ENCODE data around the gene TEKT1.
A peak's percentile ranks its signal among the peaks of the same experiment; 100 is the strongest.
"Not testable (repeated sequence)": the region's sequence is repeated elsewhere in the genome, so short reads cannot be mapped to it uniquely, and the experiment has no call there.

The TEKT1 gene

DNA sequence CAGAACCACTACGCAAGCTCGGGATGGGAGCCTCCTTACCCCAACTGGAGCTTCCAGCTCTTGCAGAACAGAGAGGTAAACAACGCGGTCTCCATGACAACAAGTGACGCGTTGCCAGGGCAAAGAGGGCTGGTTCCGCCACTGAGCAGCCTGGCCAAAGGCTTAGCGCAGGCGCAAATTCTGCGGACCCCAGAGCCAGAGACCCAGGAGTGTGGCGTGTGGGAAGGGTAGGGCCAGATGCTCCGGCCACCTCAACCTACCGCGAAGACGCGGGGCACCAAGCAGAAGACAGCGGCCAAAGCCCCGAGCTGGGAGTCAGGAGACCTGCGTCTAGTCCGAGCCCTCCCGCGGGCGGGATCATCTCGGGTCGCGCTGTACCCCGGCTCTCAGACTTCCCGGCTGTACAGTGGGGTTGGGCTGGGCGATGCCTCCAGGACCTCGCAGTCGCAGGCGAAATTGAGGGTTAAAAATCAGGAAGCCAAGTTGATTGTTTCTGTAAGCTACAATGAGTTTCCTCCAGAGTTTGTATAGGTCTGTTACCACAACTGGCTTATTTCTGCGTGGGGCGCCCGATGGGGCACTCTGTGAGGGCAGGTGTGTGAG, at the start of gene TEKT1:
Gene TEKT1, minus strand, starts transcription at position 69 of the 603 bp plus-strand sequence. CDS start 1,353 bp downstream, outside the sequence.
- DNase-seq = peak; percentile 72

DNA sequence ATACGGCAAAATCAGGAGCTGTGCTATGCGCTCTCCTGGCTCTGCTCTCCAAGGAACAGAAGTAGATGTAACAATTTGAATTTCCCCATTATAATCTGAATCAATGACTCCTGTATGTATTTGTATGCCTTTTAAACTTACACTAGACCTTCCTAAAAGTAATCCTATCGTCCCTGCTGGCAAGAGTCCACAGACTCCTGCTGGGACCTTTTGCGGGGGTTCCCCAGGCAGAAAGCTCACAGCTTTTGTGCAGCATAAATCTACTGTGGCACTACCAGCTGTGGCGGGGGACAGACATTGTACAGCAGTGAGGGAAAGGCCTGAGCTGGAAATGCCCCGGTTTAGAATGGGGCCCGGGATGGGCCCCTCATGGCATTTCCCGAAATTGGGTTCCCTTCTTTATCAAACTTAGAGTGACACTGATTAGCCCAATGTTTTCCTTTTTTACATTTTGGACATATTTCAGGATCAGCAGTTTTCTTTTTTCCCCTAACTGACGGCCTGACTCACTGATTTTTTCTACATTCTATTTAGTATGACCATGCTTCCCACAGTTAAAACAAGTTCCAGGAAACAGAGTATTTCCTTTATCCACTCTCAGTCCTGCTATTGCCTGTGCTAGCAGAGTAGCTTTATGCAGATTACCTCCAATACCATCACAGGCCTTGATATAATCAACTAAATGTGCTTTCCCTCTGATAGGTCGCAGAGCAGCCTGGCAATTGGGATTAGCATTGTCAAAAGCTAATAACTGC, 47.9 kb upstream of the TEKT1 start:
- not testable (repeated sequence) for DNase-seq

DNA sequence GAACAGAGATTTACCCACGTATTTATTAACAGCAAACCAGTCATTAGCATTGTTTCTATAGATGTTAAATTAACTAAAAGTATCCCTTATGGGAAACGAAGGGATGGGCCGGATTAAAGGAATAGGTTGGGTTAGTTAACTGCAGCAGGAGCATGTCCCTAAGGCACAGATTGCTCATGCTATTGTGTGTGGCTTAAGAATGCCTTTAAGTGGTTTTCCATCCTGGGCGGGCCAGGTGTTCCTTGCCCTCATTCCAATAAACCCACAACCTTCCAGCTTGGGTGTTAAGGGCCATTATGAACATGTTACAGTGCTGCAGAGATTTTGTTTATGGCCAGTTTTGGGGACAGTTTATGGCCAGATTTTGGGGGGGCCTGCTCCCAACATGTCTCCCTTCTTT, 43.7 kb upstream of the TEKT1 start:
- not testable (repeated sequence) for DNase-seq

DNA sequence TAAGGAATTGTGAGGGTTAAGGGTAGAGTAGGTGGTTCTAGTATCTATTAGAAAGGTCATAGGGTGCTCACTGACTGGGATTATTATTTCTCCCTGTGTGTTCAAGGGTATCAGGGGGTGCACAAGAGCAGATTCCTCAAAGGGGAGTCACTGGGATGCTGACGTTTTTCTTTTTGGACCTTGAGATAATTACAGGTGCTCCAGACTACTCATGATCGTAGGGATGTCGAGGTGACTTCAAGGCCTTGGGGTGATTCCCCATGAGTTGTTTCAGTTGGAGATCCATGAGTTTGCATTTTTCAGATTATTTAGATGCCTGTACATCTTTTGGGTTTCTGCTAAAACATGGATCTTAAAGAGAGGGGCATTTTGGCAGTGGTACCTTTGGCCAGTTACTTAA, 41.4 kb upstream of the TEKT1 start:
- no peak for DNase-seq

DNA sequence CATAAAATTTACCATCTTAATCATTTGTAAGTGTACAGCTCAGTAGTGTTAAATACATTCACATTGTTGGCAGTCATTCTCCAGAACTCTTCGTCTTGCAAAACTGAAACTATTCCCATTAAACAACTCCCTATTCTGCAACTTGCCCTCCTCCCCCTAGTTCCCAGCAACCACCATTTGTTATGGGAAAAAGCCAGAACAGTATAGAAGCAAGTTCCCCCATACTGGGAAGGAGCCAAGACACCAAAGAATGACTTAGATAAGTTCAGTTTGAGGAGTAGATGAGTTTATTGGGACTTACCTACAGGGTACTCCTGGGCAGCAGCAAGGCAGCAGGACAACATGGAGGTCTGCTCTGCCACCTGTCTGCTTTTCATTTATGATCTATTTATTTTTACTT, 39.3 kb upstream of the TEKT1 start:
- DNase-seq = no peak

DNA sequence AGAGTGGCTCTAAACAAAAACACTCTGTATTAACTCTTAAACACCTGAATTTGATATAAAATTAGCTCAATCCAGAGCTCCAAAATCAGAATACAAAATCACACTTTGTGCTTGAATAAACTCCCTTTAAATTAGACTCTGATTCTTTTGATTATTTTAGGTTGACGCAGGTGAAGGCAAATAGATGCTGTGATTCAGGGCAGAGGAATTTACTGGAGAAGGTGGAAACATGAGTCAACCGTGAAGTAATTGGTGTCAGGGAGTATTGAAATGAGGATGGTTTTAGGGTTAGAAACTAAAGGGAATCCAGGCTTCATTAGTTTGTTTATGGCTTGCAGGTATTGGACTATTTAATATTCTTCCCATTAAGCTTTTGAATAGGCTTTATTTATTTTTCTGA, 37.1 kb upstream of the TEKT1 start:
- no peak for DNase-seq

DNA sequence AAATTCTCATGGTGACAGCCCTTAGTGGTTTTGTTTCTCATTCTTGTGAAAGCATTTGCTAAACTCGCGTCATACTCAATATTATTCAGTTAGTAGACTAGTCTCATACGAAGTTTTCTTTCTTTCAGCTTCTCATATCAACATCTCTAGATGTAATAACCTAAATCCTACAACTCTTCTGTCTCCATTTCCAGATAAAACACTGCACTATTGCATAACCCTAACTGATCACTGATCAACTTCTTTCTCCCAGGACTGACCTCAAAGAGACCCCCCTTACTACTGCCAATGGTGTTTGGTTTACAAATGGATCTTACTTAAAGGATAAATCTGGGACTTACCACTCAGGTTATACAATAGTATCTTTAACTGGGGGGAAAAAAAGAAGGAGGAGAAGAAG, 36.3 kb upstream of the TEKT1 start:
- DNase-seq = no peak

DNA sequence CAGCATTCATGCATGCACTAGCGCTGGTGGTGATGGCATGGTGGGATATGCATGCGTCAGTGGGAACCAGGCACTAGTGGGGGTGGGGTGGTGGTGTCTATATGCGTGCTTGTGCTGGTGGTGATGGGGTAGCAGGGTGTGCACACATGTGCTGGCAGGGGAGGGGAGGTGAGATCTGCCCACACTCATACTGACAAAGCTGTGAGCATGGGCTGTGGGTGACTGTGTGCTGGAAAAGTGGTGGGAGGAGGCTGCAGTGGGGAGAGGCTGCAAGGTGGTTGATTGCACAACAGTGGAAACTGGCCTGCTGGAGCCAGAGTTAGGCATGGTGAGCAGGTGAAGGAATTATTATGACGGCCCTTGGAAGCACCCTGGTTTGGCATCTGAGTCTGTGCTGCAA, 31.3 kb upstream of the TEKT1 start:
- DNase-seq = peak; percentile 5

DNA sequence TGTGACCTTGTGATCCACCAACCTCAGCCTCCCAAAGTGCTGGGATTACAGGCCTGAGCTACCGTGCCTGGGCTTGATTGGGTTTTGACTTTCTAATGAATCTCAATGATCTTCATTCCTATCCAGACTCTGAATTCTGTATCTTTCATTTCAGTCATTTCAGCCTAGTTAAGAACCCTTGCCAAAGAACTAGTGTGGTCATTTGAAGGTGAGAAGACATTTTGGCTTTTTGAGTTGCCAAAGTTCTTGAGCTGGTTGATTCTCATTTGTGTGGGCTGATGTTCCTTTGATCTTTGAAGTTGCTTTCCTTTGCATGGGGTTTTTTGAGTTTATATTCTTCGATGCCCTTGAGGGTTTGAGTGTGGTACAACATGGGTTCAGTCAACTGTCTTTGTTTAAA, 30.6 kb upstream of the TEKT1 start:
- DNase-seq = no peak

DNA sequence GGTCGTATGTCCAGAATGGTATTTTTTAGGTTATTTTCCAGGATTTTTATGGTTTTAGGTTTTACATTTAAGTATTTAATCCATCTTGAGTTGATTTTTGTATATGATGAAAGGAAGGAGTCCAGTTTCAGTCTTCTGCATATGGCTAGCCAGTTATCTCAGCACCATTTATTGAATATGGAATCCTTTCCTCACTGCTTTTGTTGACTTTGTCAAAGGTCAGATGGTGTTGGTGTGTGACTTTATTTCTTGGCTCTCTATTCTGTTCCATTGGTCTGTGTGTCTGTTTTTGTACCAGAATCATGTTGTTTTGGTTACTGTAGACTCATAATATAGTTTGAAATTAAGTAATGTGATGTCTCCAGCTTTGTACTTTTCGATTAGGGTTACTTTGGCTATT, 26.4 kb upstream of the TEKT1 start:
- no peak for DNase-seq

DNA sequence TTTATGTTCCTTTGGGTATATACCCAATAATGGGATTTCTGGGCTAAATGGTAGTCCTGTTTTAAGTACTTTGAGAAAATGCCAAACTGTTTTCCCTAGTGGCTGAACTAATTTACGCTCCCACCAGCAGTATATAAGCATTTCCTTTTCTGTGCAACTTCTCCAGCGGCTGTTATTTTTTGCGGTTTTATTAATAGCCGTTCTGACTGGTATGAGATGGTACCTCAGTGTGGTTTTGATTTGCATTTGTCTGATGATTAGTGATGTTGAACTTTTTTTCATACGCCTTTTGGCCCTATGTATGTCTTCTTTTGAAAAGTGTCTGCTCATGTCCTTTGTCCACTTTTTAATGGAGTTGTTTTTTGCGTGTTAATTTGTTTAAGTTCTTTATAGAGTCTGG, 25.8 kb upstream of the TEKT1 start:
- no peak for DNase-seq

DNA sequence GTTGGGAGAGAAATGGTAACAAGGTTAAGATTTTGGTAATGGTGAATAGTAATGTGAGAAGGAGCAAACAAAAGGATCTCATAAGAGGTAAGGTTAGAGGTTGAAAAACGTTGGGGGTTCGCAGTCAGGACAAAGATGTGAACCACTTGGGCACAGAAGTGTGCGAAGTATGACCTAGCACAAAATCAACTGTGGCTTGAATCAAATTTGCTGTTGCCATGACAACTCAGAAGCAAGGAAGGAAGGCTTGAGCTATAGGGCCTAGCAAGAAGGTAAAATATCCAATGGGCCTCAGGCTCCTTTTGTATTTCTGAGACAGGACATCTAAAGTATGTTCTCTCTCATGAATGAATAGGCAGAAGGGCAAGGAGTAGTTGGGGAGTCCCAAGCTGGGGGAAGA, 24.5 kb upstream of the TEKT1 start:
- DNase-seq = no peak

DNA sequence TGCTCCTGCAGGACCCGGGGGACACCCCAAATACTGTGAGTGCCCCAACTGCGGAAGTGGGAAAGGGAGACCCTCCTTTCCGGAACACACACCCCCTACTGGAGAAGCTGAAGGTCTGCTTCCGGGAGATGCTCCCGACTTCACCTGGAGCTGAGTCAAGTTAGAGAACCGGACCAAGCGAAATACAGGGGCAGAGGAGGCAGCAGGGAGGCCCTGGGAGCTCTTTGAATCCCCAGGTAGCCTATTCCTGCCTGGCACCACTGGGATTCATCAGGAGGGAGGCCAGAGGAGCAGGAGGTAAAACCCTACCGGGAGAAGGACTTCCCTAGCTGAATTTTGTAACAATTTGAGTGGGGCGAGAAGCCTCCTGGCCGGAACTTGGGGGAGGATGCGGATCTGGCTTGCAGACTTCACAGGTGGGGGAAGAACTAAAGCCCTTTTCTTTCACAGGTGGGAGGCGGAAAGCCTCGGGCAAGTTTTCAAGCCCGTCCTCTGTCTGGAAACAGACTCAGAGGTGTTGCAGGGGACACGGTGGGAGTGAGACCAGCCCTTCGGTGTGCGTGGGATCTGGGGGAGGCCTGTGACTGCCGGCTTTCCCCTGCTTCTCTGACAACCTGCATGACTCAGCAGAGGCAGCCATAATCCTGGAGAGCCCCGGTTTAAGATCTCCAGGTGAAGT, 22.4 kb upstream of the TEKT1 start:
- peak; percentile 27 for DNase-seq

DNA sequence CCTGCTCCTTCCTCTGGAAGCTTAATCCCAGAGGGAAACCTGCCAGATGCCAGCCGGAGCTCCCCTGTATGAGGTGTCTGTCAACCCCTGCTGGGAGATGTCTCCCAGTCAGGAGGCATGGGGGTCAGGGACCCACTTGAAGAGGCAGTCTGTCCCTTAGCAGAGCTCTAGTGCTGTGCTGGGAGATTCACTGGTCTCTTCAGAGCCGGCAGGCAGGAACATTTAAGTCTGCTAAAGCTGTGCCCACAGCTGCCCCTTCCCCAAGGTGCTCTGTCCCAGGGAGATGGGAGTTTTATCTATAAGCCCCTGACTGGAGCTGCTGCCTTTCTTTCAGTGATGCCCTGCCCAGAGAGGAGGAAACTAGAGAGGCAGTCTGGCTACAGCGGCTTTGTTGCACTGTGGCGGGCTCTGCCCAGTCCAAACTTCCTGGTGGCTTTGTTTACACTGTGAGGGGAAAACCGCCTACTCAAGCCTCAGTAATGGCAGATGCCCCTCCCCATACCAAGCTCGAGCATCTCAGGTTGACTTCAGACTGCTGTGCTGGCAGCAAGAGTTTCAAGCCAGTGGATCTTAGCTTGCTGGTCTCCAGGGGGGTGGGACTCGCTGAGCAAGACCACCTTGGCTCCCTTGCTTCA, 17.1 kb upstream of the TEKT1 start:
- not testable (repeated sequence) for DNase-seq

DNA sequence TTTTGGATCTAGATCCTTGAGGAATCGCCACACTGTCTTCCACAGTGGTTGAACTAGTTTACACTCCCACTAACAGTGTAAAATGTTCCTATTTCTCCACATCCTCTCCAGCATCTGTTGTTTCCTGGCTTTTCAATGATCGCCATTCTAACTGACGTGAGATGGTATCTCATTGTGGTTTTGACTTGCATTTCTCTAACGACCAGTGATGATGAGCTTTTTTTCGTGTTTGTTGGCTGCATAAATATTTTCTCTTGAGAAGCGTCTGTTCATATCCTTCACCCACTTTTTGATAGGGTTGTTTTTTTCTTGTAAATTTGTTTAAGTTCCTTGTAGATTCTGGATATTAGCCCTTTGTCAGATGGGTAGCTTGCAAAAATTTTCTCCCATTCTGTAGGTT, 14.6 kb upstream of the TEKT1 start:
- DNase-seq = not testable (repeated sequence)

DNA sequence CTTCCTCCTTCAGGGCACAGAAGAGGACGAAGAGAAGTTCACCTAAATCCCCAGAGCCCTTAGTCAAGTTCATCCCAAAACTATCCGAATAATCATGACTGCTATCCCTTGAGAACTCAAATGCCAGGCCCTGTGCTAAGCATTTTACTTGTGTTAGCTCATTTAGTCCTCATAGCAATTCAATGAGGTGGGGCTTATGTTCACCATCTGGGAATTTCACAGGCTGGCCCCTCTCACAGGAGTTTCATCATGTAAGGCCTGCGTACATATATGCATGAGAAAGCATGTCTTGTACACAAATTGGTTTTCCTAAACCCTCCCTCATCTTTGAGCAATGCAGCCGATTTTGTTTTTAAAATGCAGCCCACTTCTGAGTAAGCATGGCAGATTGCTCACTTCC, 12.9 kb upstream of the TEKT1 start:
- not testable (repeated sequence) for DNase-seq

DNA sequence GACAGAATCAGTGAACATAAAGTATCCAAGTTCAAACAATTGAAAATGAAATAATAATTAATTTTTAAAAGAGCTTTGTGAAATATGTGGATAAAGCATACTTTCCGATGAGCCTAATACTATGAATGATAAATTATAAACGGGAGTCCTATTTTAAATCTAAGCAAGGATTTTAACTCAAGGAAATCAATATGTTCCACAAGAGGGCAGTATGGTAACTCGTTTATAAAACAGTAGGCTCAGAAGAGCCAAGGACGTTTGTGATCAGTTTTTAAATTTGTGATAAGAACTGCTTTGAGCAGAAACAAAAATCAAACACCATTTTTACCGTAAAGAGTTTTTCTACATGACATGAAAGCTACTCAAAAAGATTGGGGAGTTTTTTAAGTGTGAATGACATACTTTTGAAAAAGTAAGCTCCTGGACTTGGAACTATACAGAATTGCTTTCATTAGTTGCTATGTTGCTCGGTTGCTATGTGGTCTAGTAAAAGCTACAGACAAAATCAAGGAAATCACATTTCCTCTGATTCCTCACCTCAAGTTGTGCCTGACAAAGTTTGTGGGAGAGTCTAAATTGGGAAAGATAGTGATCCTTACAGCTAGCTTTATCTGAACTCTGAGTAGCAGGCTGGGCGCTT, 11.8 kb upstream of the TEKT1 start:
- no peak for DNase-seq

DNA sequence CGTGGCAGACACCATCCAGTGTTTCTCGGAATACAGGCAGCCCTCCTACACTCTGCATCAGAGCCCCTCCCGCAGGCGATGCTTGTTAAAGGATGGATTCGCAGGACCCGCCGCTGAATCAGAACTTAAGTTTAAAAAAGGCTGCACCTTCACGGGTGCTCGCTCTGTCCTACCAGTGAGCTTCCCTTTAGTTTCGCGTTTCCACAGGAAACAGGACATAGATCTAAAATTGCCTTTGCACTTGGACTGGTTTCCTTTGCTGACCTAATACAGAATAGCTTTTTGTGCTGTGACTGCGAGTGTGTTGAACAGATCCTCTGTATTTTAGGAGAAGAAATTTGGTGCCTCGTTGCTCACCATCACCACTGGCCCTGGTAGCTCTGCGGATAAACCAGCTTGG, 10.2 kb upstream of the TEKT1 start:
- DNase-seq = not testable (repeated sequence)

DNA sequence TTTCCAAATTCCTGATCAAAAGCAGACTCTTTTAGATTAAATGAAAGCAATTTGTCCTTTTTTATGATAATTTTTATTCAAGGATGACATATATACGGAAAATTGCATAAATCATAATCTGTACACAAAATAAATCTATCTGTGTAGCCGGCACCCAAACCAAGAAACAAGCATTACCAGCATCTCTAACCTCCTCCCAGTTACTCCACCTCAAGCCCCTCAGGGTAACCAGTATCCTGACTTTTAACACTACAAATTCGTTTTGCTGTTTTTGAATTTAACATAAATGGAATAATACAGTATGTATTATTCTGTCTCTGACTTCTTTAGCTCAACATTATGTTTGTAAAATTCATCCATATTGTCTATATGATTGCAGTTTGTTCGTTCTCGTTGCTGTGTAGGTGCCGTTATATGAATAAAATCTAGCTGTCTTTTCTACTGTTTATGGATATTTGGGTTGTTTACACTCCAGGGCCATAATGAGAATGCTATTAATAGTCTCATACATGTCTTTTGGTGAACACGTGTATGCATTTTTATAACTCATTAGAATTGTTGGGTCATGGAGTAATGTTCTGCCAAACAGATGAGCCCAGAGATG, 1.0 kb downstream of the TEKT1 start:
- DNase-seq = no peak

DNA sequence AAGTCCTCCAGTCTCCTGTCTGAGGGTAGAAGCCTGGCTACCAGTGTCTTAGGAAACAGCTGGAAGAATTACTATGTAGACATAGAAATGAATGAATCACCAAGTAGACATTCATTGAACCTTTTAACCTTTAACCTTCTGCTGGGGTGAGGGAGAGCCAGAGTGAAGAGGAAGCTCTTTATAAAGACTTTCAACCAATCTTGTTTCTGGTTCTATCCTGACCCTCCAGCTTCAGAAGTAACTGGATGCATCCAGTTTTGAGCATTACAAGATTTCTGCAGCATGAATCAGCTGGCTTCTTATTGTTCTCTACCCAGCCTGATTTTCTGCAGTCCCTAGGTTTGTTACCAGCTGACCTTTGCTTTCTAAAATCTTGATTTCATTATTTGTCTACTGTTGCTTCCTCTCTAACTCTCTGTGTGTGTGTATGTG, 8.5 kb downstream of the TEKT1 start:
- no peak for DNase-seq

DNA sequence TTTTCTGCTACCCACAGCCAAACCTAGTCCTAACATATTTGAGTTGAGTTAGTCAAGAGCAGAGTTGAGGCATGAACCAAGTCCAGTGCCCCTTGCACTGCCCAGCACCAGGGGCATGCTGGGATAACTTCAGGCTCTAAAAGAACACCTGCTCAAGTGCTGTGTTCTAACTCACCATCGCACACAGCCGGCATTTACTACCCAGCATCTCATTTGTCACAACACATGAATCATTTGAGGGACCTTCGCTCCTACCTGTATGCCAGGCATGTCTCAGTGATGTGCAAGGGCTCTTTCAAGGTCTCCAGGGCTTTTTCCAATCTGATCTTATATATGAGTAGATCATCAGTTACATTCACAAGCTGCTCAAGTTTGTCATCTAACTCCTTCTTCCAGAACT, 12.6 kb downstream of the TEKT1 start:
- no peak for DNase-seq

DNA sequence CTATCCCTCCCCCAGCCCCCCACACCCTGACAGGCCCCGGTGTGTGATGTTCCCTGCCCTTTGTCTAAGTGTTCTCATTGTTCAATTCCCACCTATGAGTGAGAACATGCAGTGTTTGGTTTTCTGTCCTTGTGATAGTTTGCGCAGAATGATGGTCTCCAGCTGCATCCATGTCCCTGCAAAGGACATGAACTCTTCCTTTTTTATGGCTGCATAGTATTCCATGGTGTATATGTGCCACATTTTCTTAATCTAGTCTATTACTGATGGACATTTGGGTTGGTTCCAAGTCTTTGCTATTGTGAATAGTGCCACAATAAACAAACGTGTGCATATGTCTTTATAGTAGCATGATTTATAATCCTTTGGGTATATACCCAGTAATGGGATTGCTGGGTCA, 15.2 kb downstream of the TEKT1 start:
- DNase-seq = not testable (repeated sequence)

DNA sequence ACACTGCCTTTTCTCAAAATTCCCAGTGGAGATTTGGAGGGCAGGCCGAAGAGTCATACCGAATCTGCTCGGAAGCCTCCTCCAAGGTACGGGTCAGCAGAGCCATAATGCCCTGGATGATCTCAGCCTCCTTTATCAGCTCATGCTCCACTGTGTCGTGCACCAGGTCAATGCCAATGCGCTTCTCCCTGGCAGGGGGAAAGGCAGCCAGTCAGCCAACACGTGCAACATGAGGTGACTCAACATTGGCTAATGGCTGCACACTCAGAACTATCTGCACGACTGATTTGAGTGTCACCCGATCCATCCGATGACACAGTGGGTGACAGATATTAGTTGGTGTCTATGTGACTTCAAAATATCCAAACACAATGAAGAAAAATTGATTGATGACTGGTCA, 15.8 kb downstream of the TEKT1 start:
- peak; percentile 19 for DNase-seq

Data from activated CD4-positive, alpha-beta T cell treated with anti-CD3 and anti-CD28 coated beads for 48 hours (primary cell).